HG03039 (cell line): ENCODE data around the gene TSHR.
A peak's percentile ranks its signal among the peaks of the same experiment; 100 is the strongest.
"Not testable (repeated sequence)": the region's sequence is repeated elsewhere in the genome, so short reads cannot be mapped to it uniquely, and the experiment has no call there.

ENCODE experiments used
- ATAC-seq: cut with Tn5 transposase; IDR thresholded peaks from one replicate; pipeline ENCODE4 v1.9.1; 2021; ENCODE audit warnings: mild to moderate bottlenecking, moderate library complexity; ENCODE audit not compliant: unreplicated experiment

TSHR gene

DNA sequence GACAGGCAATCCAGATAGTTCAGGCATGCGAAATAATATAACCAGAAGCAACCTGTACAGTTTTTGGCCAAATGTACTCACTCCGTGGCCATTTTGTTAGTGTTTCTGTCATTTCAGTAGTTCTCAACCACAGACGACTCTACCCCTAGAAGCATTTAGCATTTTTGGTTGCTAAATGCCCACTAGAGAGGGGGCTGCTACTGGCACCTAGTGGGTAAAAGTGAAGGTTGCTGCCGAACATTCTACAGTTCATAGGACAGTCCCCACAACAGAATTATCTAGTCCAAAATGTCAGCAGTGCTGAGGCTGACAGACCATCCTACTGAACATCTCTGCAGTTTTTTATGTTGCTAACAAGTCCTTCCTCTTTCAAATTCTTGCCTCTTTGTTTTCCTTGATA, 107.4 kb downstream of the TSHR start:
- no peak for ATAC-seq

- ATAC-seq, result no peak
These were observed 111.3 kb downstream of the TSHR start for GRCh38 chr14:81066672-81067071.

DNA sequence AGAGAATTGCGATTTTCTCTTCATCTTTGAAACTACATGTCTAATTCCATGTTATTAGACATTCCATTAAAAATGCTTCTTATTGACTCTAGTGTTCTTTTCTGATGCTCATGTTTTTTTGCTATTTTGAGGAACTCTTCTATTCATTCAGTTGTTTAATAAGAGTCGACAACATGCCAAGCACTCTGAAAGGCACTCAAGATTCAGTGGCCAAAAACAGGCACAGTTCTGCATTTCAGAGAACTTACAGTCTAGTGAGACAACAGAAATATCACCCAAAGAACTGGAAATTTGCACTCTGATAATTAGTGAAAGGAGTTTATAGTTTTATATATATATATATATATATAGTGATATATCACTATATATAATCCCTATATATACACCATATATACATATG, 111.7 kb downstream of the TSHR start:
- no peak for ATAC-seq

GRCh38 chr14:81068176-81068782, 112.9 kb downstream of the TSHR start:
- ATAC-seq, result no peak

DNA sequence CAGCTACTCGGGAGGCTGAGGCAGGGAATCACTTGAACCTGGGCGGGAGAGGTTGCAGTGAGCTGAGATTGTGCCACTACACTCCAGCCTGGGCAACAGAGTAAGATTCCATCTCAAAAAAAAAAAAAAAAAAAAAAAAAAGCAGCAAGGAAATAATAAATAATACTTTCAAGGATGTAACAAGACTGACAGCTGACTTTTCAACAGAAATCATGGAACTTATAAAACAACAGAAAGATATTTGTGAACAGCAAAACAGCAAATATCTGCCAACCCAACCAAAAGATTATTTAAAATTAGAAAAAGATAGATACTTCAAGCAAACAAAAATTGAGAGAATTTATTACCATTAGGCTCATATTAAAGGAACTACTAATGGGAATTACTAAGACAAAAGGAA, 115.1 kb downstream of the TSHR start:
- ATAC-seq, result no peak

DNA sequence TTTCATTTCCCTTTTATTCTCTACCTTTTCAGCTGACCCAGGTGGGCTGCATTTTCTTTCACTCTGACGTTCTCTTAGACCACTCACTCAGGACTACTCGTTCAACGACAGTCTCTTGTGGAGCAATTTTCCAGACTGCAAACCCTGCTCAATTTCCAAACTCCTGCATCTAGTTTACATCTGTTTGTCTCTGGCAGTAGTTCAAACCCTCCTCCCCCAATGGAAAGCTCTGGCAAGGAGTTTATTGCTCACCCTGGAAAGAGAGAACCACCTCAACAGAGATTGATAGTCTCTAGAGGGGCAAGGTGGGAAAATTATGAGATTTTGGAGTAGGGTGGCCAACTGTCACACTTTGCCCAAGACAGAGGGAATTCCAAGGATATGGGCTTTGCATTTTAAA, 130.2 kb downstream of the TSHR start:
- no peak for ATAC-seq

GRCh38 chr14:81087230-81087629, 131.8 kb downstream of the TSHR start:
- ATAC-seq, result no peak

DNA sequence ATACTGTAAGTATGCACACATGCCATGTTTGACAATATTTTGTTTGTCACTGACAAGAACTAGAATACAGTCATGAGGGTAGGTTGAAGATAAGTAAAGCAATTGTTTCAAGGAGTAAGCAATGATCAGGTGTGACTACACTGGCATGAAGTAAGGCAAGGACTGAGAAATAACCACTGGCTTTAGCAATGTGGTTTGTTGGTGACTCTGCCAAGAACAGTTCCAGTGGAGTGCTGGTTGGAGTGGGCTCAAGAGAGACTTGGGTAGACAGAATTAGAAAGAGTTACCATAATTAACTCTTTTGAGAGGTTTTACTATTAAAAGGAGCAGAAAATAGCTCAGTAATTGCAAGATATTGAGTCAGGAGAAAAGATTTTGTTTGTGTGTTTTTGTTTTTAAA, 135.7 kb downstream of the TSHR start:
- ATAC-seq, result no peak

GRCh38 chr14:81091660-81092059, 136.2 kb downstream of the TSHR start:
- ATAC-seq, result no peak

GRCh38 chr14:81093651-81094050, 138.2 kb downstream of the TSHR start:
- no peak for ATAC-seq

GRCh38 chr14:81095539-81095938, 140.1 kb downstream of the TSHR start:
- no peak for ATAC-seq

- ATAC-seq, result no peak
These were observed 141.2 kb downstream of the TSHR start for GRCh38 chr14:81096656-81097055.

DNA sequence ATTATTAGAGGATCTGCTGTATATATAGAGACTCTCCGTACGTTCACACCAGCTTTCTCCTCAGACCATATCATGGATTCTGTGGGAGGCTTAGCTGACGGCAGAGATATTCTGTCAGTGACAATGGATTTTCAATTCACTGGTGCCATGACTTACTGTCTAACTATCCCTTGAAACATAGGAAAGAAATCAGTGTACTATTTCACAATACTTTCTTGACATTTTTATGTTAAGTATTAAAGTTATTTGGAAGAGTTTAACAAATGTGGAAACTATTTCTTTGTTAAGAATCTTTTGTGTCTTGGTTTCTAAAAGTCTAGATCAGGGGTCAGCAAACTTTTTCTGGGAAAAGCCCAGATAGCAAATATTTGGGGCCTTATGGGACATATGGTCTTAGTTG, 146.8 kb downstream of the TSHR start:
- ATAC-seq, result no peak

DNA sequence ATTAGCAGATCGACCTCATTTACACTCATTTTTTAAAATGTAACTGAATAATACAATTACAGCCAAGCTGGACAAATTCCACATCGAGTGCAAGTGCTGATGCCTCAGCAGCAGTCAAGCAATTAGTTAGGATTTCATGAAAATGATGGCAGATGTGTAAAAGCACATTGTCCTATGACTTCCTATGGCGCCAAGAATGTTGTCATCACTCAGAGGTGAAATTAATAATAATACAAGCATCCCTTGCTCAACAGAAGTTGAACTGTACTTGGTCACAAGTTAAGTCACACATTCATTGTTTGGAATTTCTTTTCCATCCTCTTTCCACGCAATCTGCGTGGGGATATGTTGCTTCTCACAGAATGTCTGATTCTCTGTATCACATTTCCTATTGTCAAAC, 148.0 kb downstream of the TSHR start:
- ATAC-seq, result no peak

DNA sequence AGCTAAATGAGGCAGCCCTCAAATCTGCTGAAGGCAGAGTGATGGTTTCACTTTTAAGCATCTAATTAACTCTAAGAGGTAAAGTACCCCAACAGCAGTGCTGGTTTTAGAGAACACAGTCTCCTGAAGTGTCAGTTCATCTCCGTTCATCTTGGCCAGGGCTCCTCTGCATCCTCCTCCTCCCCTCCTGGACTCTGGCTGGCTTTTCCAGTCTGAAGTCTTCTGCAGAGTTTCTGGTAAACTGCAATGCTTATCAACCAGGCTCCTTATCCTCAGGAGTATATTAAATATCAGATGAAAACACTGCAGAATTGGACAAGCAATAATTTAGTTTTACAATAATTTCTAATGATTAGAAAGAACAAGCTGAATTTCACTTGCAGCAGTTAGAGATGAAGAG, 150.0 kb downstream of the TSHR start:
- ATAC-seq, result no peak

DNA sequence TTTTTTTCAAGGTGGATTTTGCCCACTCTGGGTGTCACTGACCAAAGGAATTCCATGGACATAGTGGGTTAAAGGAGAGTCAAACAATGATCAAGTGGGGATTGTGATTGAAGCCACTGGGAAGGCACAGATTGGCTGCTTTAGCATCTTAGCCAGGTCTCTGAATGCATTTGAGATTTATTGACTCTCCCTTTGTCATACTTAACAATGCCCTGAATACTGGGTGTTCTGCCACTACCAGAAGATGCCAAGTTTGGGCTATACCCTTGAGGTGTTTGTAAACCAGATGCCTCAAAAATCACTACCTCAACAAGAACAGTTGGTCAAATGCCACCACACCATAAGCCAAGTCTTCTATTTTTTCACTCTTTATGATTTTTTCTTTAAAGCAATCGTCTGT, 150.5 kb downstream of the TSHR start:
- no peak for ATAC-seq

- no peak for ATAC-seq
These were observed 154.8 kb downstream of the TSHR start for GRCh38 chr14:81110186-81110585.

- no peak for ATAC-seq
These were observed 157.8 kb downstream of the TSHR start for GRCh38 chr14:81113176-81113575.

GRCh38 chr14:81113945-81114820, 158.8 kb downstream of the TSHR start:
- not testable (repeated sequence) for ATAC-seq

DNA sequence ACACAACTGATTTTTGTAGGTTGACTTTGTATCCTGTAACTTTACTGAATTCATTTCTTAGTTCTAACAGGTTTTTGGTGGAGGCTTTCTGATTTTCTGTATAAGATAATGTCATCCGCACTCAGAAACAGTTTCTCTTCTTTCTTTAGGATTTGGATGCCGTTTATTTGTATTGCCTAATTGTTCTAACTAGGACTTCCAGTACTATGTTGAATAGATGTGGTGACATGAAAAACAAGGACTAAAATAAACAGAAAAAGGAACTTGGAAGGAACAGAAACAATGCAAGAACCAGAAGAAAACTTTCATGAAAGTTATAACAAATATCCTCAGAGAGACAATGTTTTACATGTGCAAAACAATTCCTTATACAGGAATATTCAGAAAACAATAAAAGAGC, 165.1 kb downstream of the TSHR start:
- ATAC-seq, result no peak

GRCh38 chr14:81122326-81122725, 166.9 kb downstream of the TSHR start:
- peak; percentile 100 for ATAC-seq

- ATAC-seq, result no peak
These were observed 168.4 kb downstream of the TSHR start for GRCh38 chr14:81123811-81124210.

- ATAC-seq, result no peak
These were observed 170.1 kb downstream of the TSHR start for GRCh38 chr14:81125536-81125935.
